Activated T-helper 2 cell treated with anti-CD3 and anti-CD28 coated beads, Interferon-gamma antibody, Interleukin-2, Interleukin-4, amounts not matched to agents 10 μg/mL and 5 μg/mL and 100 μg/mL, durations not matched to agents 14 hours and 24 hours and 36 hours (primary cell): ENCODE measurements around the gene KLF13. TPM values are rescaled to one million over a fixed set of nuclear protein-coding genes. Genes with fewer than 3 reads are reported as not detected.

Source experiments
- DNase-seq: peaks from one replicate; pipeline ENCODE4 v3.0.0; 2021; ENCODE audit warnings: low spot score
- H3K27ac Mint-ChIP-seq: one replicate; pipeline ENCODE4 v1.8.0; 2021; ENCODE audit warnings: mixed read lengths
- H3K27me3 Mint-ChIP-seq: one replicate; pipeline ENCODE4 v1.8.0; 2021; ENCODE audit warnings: low read depth, mixed read lengths
- H3K36me3 Mint-ChIP-seq: one replicate; pipeline ENCODE4 v1.8.0; 2021; ENCODE audit warnings: low read depth, mixed read lengths
- H3K4me1 Mint-ChIP-seq: one replicate; pipeline ENCODE4 v1.8.0; 2021; ENCODE audit warnings: low read depth, mixed read lengths
- H3K4me3 Mint-ChIP-seq: one replicate; pipeline ENCODE4 v1.8.0; 2021; ENCODE audit warnings: low read depth, mild to moderate bottlenecking, moderate library complexity, mixed read lengths
- H3K9me3 Mint-ChIP-seq: one replicate; pipeline ENCODE4 v1.8.0; 2021; ENCODE audit warnings: mixed read lengths
- intact Hi-C: fragments of 100-400 bp; cut with micrococcal nuclease; formaldehyde crosslinking; loops from one replicate; pipeline ENCODE4 v1.15.1; 2023
- total RNA-seq: library from RNA; stranded (reverse); gene quantifications from 2 replicates; pipeline ENCODE4 v1.2.3, GENCODE V29; 2022

Gene KLF13
- total RNA-seq, 1 donor from 2014 or later, result 127 TPM

DNA sequence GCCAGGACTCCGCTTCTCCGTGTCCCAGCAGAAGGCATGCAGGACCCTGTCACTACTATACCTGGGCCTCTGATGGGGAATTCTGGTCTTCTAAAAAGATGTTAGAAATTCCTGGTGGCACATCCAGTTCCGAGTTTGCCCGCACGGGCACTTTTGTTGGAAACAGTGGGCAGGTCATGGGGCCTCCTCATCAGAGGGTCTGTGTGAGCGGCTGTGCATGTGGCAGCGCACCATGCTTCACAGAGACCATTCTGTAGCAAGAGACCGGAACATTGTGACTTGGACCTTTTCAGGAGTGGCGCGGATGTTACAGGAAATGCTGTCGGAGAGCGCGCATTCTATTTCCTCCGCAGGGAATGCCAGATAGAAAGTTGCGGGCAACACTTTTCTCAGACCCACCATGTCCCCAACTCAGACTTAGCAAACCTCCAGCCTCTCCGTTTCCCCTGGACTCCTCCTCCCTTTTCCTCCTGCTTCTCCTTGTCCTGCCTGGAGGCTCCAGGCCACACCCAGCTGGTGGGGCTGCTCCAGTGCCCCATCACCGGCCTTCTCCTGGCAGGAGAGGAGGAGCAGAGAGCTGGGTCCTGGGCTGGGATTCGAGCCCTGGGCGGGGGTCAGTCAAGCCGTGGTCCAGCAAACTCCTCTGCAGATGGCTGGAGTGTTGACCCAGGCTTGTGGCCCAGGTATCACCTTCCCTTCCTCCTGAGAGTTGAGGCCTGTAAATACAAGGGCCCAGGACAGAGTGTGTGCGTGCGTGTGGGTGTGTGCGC, 46.6 kb downstream of the KLF13 start:
- peaks cover 65% of the 10 kb centered on the region for H3K36me3 Mint-ChIP-seq
- H3K4me1 Mint-ChIP-seq, result peaks cover 29% of the 10 kb centered on the region
- no peaks in the 10 kb centered on the region for H3K27me3 Mint-ChIP-seq
- no peak overlapping the region for H3K4me3 Mint-ChIP-seq
- intact Hi-C loops, result no loop called here
- H3K27ac Mint-ChIP-seq, result no peak overlapping the region
- DNase-seq, result no peak
- peaks cover 8% of the 10 kb centered on the region for H3K9me3 Mint-ChIP-seq

DNA sequence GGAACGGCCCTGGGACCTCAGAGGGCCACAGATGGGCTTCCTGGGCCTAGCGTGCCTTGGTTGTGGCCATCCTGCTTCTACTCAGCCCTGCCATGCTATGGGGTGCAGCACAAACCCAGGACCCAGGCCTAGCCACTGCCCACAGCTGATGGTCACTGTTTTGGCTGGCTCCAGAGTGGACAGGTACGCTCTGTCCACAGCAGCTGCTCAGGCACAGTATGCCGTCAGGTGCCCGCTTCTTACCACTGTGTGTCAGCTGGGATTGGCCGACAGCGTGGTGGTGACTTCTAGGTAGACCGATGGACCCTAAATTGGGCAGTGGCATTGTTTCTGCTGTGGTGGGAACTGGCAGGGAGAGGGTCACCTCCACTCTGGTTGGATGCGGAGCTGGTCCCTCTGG, 47.3 kb downstream of the KLF13 start:
- peaks cover 26% of the 10 kb centered on the region for H3K4me1 Mint-ChIP-seq

DNA sequence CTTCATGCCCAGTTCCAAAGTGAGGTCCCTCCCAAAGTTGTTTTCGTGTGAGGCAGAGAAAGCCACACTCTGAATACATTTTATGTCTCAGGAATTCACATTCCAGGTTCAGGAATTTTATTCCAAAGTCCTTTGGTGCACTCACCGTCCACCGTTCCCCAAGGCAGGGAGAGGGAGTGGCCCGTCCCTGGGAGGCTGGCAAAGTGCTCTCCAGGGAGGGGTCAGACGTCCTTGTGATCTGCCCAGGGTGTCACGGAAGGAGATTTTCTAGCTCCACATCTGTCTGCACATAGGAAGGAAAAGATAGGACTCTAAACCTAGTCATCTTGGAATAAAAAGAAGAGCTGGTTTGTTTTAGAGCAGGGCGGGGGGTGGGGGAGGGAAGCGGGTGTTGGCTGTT, 47.9 kb downstream of the KLF13 start:
- Mint-ChIP-seq H3K4me1 (peaks cover 21% of the 10 kb centered on the region), H3K27me3 (no peaks in the 10 kb centered on the region), H3K36me3 (peaks cover 65% of the 10 kb centered on the region), H3K27ac (no peak overlapping the region), H3K4me3 (no peak overlapping the region), H3K9me3 (peaks cover 3% of the 10 kb centered on the region)
- intact Hi-C loops, result no loop called here
- no peak for DNase-seq

More for the DNA sequence above, 47.3 kb downstream of the KLF13 start:
- Mint-ChIP-seq H3K36me3 (peaks cover 65% of the 10 kb centered on the region), H3K27ac (no peak overlapping the region), H3K27me3 (no peaks in the 10 kb centered on the region), H3K9me3 (peaks cover 6% of the 10 kb centered on the region), H3K4me3 (no peak overlapping the region)
- intact Hi-C loops, result no loop called here
- DNase-seq, result no peak

DNA sequence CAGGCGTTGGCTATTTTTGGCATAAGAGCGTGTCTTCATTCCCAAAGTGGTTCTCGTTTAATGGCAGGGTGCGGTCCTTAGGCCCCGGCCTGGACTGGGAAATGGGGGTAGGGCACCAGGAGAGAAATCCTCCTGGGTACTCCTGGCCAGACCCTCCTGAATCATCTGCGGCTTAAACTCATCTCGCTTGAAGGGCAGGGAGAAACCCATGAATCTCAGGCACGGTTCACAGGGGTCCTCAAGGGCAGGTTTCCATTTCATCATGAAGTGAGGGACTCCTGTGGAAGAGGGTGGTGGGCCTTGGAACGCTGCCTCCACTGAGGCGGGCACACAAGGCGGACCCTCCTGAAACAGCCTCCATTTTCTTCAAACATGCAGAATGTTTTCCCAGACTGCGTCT, 48.4 kb downstream of the KLF13 start:
- Mint-ChIP-seq H3K27ac (no peak overlapping the region), H3K4me3 (no peak overlapping the region), H3K9me3 (no peaks in the 10 kb centered on the region), H3K36me3 (peaks cover 65% of the 10 kb centered on the region), H3K4me1 (peaks cover 16% of the 10 kb centered on the region), H3K27me3 (no peaks in the 10 kb centered on the region)
- intact Hi-C loops, result no loop called here
- no peak for DNase-seq

DNA sequence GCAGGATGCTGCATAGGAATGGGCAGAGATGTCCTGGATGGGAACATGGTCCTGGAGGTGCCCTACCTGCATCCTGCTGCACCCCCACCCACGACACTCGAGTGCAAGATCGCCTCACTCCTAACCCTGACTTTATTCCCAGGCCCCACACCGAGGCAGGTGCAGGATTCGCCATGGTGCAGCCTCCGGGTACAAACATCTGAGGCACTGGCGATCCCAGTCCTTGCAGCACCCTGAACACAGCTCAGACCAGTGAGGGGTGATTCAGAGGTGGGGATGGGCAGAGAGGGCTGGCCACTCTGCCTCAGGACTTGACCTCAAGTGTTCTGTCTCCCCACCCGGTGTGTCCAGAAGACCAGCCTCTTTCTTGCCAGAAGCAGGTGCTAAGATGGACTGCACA, 49.1 kb downstream of the KLF13 start:
- Mint-ChIP-seq H3K4me1 (peaks cover 12% of the 10 kb centered on the region), H3K27me3 (no peaks in the 10 kb centered on the region), H3K9me3 (no peaks in the 10 kb centered on the region), H3K4me3 (no peak overlapping the region), H3K27ac (no peak overlapping the region), H3K36me3 (peaks cover 69% of the 10 kb centered on the region)
- intact Hi-C loops, result no loop called here
- DNase-seq, result no peak

DNA sequence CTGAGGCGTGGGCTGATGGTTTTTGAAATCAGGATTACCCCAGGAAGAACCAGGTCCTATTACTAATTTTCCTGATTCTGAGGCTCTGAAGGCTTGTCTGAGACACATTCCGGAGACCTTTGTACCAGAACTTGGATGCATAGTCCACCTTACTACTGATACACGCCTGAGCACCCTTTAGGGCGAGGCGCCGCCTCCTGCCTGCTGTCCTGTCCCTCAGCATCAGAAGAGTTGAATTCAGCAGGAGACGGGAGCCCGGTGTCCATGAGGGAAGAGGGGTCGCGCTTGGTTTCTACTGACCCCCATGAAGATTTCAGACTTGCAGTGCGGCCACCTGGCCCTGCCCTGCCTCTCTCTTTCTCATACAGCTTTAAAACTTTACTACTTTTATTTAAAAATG, 49.9 kb downstream of the KLF13 start:
- DNase-seq, result no peak
- Mint-ChIP-seq H3K4me1 (peaks cover 9% of the 10 kb centered on the region), H3K36me3 (peaks cover 69% of the 10 kb centered on the region), H3K27ac (peak overlapping the region; percentile 28), H3K4me3 (no peak overlapping the region), H3K9me3 (no peaks in the 10 kb centered on the region), H3K27me3 (no peaks in the 10 kb centered on the region)
- intact Hi-C loops, result no loop called here

DNA sequence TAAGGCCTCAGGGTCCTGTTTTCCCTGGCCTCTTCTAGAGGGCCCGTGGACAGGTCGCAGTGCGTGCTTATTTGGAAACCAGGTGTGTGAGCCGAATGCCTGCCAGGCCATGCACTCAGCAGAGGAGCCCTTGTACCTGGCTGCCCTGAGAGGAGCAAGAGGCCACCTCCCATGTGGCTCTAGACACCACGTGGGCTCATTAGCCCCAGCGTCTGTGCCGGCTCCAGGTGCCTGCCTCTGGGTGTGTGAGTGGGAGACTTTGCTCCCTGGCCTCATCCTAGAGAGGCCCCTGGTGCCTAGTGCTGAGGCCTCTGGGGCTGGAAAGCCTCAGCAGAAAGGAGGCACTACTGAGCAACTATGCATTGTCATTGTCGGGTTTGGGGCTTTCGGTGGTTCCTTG, 50.4 kb downstream of the KLF13 start:
- peaks cover 9% of the 10 kb centered on the region for H3K4me1 Mint-ChIP-seq
- no peaks in the 10 kb centered on the region for H3K9me3 Mint-ChIP-seq

DNA sequence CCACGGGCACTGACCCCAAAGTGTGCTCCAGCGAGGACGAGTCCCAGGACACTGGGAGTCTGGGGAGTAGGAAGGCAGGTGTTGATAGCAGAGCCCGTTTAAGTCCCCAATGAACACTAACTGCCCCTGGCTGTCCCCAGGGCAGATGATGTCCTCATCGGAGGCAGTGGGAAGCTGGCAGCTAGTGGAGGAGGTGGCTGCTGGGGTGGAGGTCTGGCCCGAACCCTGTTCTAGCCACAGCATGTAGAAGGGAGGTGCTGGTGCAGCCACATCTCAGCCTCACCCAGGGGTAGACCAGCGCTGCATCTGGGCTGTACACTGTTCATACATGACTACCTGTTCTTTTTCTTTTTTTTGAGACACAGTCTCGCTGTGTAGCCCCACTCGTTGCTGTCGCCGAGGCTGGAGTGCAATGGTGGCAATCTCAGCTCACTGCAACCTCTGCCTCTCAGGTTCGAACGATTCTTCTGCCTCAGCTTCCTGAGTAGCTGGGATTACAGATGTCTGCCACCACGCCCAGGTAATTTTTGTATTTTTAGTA, 51.8 kb downstream of the KLF13 start:
- Mint-ChIP-seq H3K27ac (peak overlapping the region; percentile 35), H3K9me3 (no peaks in the 10 kb centered on the region), H3K4me1 (peaks cover 14% of the 10 kb centered on the region), H3K27me3 (no peaks in the 10 kb centered on the region), H3K4me3 (no peak overlapping the region), H3K36me3 (peaks cover 66% of the 10 kb centered on the region)
- intact Hi-C loops, result no loop called here
- DNase-seq, result no peak

More for the DNA sequence above, 50.4 kb downstream of the KLF13 start:
- intact Hi-C loops, result no loop called here
- Mint-ChIP-seq H3K36me3 (peaks cover 72% of the 10 kb centered on the region), H3K27ac (no peak overlapping the region), H3K27me3 (no peaks in the 10 kb centered on the region), H3K4me3 (no peak overlapping the region)
- no peak for DNase-seq

DNA sequence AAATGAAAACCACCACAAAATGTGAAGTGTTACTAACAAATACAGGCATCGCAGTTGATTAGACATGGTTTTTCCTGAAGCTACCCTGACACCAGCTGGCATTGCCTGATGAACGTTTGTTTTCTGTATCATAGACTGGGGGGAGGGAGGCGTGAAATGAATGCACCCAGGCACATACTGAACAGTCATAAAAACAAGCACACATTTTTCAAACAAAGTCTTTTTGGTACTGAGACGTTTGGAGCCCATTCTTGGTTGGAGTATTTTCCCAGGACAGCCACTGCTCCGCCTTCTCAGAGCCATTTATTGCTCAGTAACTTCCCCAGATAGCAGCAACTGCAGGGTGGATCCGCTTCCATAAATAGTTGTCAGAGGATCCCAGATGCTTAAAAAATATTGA, 52.4 kb downstream of the KLF13 start:
- Mint-ChIP-seq H3K4me3 (no peak overlapping the region), H3K9me3 (no peaks in the 10 kb centered on the region), H3K36me3 (peaks cover 61% of the 10 kb centered on the region), H3K4me1 (peaks cover 14% of the 10 kb centered on the region), H3K27ac (peak overlapping the region; percentile 35), H3K27me3 (no peaks in the 10 kb centered on the region)
- intact Hi-C loops, result no loop called here
- DNase-seq, result no peak

DNA sequence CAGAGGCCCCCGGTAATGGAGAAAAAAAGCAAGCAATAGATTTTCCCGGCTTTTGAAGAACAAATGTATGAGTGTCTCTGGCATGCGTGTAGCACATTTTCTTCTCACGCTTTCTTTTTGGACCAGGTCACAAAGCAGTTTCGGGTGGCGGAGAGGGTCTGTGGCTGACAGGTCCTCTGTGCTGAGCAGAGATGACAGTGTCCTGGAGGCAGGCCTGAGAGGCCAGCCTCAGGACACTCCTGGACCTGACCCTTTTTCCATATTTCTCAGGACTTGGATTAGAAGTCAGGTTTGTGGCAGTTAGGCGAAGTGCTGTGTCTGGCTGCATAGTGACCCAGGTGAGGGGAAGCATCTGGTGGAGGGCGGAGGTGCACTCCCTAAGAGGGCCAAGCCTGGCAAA, 52.9 kb downstream of the KLF13 start:
- H3K36me3 Mint-ChIP-seq, result peaks cover 56% of the 10 kb centered on the region
- no peak overlapping the region for H3K27ac Mint-ChIP-seq

DNA sequence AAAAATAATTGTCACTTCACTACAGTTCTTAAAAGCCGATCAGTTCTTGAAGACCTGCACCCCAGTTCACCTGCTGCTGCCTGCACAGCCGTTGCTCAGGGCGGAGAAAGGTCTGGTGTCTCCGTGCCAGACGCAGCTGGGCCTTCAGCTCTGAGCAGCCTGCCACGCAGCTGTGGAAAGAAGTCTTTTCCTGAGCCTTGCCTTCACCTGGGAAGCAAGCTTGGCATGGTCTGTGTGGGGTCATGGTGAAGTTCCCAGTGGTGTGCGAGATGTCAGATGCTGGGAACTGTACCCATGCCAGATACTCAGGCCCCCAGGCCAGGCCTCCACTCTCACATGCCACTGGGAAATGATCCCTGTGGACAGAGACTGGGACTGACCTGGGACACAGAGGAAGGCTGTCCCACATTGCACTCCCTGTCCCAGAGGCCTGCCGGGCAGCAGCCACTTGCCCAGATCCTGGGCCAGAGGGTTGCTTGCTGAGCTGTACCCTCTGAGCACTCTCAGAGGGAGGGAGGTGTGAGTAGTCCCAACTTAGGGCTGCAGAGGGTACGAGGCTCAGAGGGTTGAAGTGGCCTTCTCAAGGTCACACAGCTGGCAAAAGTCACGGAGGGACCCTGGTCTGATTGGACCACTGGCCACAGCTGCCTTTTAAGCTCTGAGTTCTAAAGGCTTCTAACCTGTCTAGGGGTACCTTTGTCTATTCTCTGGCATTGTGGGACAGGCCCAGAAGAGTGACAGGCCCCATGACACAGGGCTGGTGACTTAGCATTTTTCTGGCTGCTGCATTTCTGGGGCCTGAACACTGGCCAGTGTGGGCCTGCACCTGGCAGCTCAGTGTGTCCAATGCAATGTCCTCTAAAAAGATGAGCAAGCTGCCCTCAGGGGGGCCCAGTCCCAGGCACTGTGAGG, 55.4 kb downstream of the KLF13 start:
- Mint-ChIP-seq H3K4me1 (peaks cover 23% of the 10 kb centered on the region), H3K27me3 (no peaks in the 10 kb centered on the region), H3K27ac (no peak overlapping the region), H3K36me3 (peaks cover 42% of the 10 kb centered on the region), H3K9me3 (no peaks in the 10 kb centered on the region), H3K4me3 (no peak overlapping the region)
- intact Hi-C loops, result no loop called here
- no peak for DNase-seq

More for the DNA sequence above, 52.9 kb downstream of the KLF13 start:
- H3K4me3 Mint-ChIP-seq, result no peak overlapping the region
- H3K4me1 Mint-ChIP-seq, result peaks cover 14% of the 10 kb centered on the region
- H3K9me3 Mint-ChIP-seq, result no peaks in the 10 kb centered on the region
- no peaks in the 10 kb centered on the region for H3K27me3 Mint-ChIP-seq
- no peak for DNase-seq
- intact Hi-C loops, result no loop called here

DNA sequence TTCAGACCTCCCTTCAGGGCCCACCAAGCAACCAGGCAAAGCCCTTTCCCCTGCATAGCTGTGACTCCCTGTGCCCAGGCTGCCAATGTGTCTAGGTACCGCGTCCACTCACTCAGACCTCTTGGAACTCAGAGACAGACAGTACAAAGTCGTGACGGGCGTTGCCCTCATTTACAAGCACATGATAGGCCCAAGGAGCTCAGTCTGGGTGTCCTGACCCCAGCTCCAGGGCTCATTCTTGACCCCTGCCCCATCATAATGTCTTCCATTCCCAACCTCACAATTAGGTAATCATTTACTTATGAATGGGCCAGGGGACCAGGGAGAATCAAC, 56.0 kb downstream of the KLF13 start:
- Mint-ChIP-seq H3K4me1 (peaks cover 28% of the 10 kb centered on the region), H3K4me3 (no peak overlapping the region), H3K9me3 (no peaks in the 10 kb centered on the region), H3K27me3 (no peaks in the 10 kb centered on the region), H3K36me3 (peaks cover 42% of the 10 kb centered on the region), H3K27ac (no peak overlapping the region)
- intact Hi-C loops, result no loop called here
- no peak for DNase-seq

DNA sequence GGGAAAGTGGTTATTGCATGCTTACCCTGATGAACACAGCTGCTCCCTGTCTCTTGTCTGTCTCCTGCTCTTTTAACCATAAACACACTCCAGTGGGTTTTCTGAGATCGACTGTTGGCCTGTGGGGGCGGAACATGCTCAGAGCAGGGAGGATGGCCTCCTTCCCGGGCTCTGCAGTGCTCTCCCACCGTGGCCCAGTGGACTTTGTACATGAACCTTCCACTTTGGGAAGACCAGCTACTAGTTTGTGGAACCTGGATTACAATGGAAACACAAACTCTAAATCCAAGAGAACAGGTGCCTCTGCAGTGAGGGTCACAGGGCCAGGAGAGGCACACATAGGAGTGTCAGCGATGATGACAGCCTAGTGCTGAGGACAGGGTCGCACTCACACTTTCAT, 56.5 kb downstream of the KLF13 start:
- intact Hi-C loops, result no loop called here
- peaks cover 41% of the 10 kb centered on the region for H3K36me3 Mint-ChIP-seq
- no peaks in the 10 kb centered on the region for H3K9me3 Mint-ChIP-seq
- H3K4me1 Mint-ChIP-seq, result peaks cover 33% of the 10 kb centered on the region
- H3K27me3 Mint-ChIP-seq, result no peaks in the 10 kb centered on the region
- no peak for DNase-seq
- H3K4me3 Mint-ChIP-seq, result no peak overlapping the region
- no peak overlapping the region for H3K27ac Mint-ChIP-seq
